A673 (cell line): ENCODE data around the gene ATP1A1.

Experiments
- EZH2 ChIP-seq: fragments of 200-600 bp; sonication (generic); IDR thresholded peaks from 2 replicates; pipeline ENCODE4 v1.6.1; 2017; ENCODE audit warnings: borderline replicate concordance, low read depth, mild to moderate bottlenecking, mixed read lengths, antibody characterized with exemption, low read length; ENCODE audit not compliant: poor library complexity, severe bottlenecking
- TF ChIP-seq, protein P1 (sequence below): fragments of 300-800, 200-600 bp; sonication (generic); conservative IDR thresholded peaks from 2 replicates; pipeline ENCODE4 v1.5.1; 2017; ENCODE audit warnings: low read depth, mild to moderate bottlenecking, antibody characterized with exemption, low read length, moderate library complexity, mixed read lengths

DNA sequence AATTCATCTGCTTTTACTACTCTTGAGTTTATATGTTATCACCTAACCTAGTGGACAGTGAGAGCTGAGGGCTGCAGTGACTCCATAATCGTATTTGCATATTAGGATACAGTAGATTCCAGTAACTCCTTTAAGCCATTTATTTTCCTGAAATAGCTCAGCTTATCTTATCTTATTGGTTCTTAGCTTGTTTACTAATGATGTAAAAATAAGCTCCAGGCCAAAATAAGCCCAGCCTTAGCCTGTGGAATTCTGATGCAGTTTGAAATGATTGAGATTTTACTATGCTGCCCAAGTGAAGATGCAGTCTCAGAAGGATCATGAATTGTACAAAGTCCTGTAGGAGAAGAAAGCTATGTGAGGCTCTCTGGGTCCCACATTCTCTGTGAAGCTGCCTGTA is 18.1 kb downstream of the ATP1A1 start:
- TF ChIP-seq, protein P1, sequence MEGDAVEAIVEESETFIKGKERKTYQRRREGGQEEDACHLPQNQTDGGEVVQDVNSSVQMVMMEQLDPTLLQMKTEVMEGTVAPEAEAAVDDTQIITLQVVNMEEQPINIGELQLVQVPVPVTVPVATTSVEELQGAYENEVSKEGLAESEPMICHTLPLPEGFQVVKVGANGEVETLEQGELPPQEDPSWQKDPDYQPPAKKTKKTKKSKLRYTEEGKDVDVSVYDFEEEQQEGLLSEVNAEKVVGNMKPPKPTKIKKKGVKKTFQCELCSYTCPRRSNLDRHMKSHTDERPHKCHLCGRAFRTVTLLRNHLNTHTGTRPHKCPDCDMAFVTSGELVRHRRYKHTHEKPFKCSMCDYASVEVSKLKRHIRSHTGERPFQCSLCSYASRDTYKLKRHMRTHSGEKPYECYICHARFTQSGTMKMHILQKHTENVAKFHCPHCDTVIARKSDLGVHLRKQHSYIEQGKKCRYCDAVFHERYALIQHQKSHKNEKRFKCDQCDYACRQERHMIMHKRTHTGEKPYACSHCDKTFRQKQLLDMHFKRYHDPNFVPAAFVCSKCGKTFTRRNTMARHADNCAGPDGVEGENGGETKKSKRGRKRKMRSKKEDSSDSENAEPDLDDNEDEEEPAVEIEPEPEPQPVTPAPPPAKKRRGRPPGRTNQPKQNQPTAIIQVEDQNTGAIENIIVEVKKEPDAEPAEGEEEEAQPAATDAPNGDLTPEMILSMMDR, result no peak
- no peak for TF ChIP-seq EZH2
